ENCODE data around the gene PXDN. TPM values are rescaled to one million over a fixed set of nuclear protein-coding genes. Genes with fewer than 3 reads are reported as not detected.

Gene PXDN
- total and polyA plus RNA-seq, 2 donors (not counting 3 experiments of a cell fraction or from before 2014, with no cell fraction given) = 231 to 308 TPM

- Histone ChIP-seq H3K36me3 (ENCODE audit: control insufficient read depth in 2 of 2, extremely low read depth in 1 of 2, insufficient read depth in 2 of 2, low read length in 2 of 2) (peaks cover 15 to 33% of the 10 kb centered on the region in 2 experiments), H3K4me1 (ENCODE audit: control insufficient read depth, extremely low read depth, insufficient read depth, low read length) (peaks cover 7% of the 10 kb centered on the region), H3K27ac (ENCODE audit: insufficient read depth, low read depth, low read length) (no peak overlapping the region), H3K79me2 (ENCODE audit: control insufficient read depth, insufficient read depth, low read length) (no peaks in the 10 kb centered on the region), H2AFZ (ENCODE audit: low read depth, low read length) (no peak overlapping the region), H3K4me2 (ENCODE audit: insufficient read depth, low read length) (no peak overlapping the region), H3K9me1 (replicated peaks; ENCODE audit: control insufficient read depth, extremely low read depth, insufficient read depth, low read length) (no peaks in the 10 kb centered on the region), H3K4me3 (replicated peaks in 1 of 3; ENCODE audit: insufficient read depth in 1 of 3, low read depth in 1 of 3, low read length in 3 of 3) (no peak overlapping the region), H3K9ac (replicated peaks; ENCODE audit: extremely low read depth, insufficient read depth, low read length) (no peak overlapping the region), H3K27me3 (ENCODE audit: control insufficient read depth in 2 of 2, insufficient read depth in 2 of 2, low read length in 2 of 2) (no peaks in the 10 kb centered on the region), H4K20me1 (replicated peaks; ENCODE audit: control insufficient read depth, extremely low read depth, insufficient read depth, low read length) (no peaks in the 10 kb centered on the region), H3K9me3 (replicated peaks; ENCODE audit: control insufficient read depth, insufficient read depth, low read length) (no peaks in the 10 kb centered on the region)
- no TSS peak for BruUV-seq (replicated peaks)
- intact Hi-C loops (cut with micrococcal nuclease) (no loop called here), dilution Hi-C loops (cut with MboI; ENCODE audit: extremely low pct_ligation_motif_present, low sequenced_read_pairs) (no loop called here)
- TF ChIP-seq FOS (IDR thresholded peaks at IDR 0.05; ENCODE audit: borderline replicate concordance, insufficient read depth, low read length) (no peak), POLR2A (IDR thresholded peaks at IDR 0.05; ENCODE audit: low read depth, low read length) (no peak), JUN (IDR thresholded peaks at IDR 0.05; ENCODE audit: borderline replicate concordance, insufficient read depth, insufficient read length, low read depth) (no peak), CTCF (IDR thresholded peaks at IDR 0.05; ENCODE audit: extremely low read depth in 1 of 2, insufficient read depth in 1 of 2, low read depth in 1 of 2, low read length in 2 of 2) (no peak), POLR2AphosphoS5 (IDR thresholded peaks at IDR 0.05; ENCODE audit: insufficient read depth, low read depth, low read length) (no peak), EZH2 (IDR thresholded peaks at IDR 0.05; ENCODE audit: borderline replicate concordance, low read depth, low read length, severe bottlenecking) (no peak), GATA2 (IDR thresholded peaks at IDR 0.05; ENCODE audit: insufficient read depth, insufficient read length, low read depth, low read length) (no peak)
- DNase-seq (ENCODE audit: low read depth, low spot score) = no peak
- ChIA-PET POLR2A (no interaction called here), CTCF (interaction anchor here (1.1 kb wide), 1 partner anchor 99 kb away, joined by 5 read pairs; no protein-coding TSS in a partner anchor)
- no peak for FAIRE-seq
Observed at GRCh38 chr2:1650085-1650872, 94.0 kb downstream of the PXDN start.
